SK-N-SH treated with all-trans-retinoic acid at 6 μM for 48 hours (cell line): ENCODE data around the gene SLC22A23.

Experiments used
- BACH2 ChIP-seq: fragments of 250-450 bp; sonication (Bioruptor Pico); IDR thresholded peaks from 2 replicates; pipeline ENCODE4 v1.9.0; 2021; ENCODE audit warnings: mild to moderate bottlenecking, borderline replicate concordance
- CSDC2 ChIP-seq: fragments of 250-450 bp; sonication (Bioruptor Pico); IDR thresholded peaks from 2 replicates; pipeline ENCODE4 v1.5.0; 2020; ENCODE audit warnings: mild to moderate bottlenecking, moderate library complexity
- ISL1 ChIP-seq: fragments of 250-450 bp; sonication (Bioruptor Pico); IDR thresholded peaks from 2 replicates; pipeline ENCODE4 v2.1.2; 2022; ENCODE audit warnings: mild to moderate bottlenecking, moderate library complexity
- ZFP30 ChIP-seq: fragments of 450-650 bp; formaldehyde crosslinking; IDR thresholded peaks from 2 replicates; pipeline ENCODE4 v1.5.0; 2022; ENCODE audit warnings: mild to moderate bottlenecking, moderate library complexity

DNA sequence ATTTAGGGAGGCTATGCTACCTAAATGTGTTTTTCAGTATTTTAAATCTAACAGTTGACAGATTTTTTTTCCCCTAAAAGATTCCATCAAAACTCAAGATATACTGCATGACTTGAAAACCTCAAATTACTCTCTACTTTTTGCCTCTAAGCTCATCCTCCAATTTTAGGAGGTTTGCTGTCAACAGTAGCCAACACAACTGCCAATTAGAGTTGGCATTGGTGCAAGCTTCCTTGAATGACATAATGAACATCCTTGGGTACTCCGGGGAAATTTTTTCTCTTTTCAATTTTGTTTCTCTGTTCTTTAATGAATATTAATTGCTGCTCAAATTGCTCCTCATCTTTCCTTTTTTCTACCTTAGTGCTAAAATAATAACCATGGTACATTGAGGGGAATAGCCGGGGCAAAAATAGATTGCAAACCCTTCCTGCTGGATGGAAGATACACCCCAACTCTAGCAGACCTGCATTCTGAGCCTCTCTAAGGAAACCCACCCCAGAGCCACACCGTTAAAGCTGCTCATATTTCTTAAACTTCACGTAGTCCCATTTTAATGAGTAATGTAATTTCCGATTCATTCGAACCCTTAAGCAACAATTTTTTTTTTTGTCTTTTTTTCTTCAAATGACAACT is 34.3 kb downstream of the SLC22A23 start:
- TF ChIP-seq ZFP30 (no peak), CSDC2 (CRISPR knock-in tag) (no peak), BACH2 (CRISPR knock-in tag) (no peak), ISL1 (CRISPR knock-in tag) (no peak)
